Glomerular visceral epithelial cell (primary cell): ENCODE data around the gene BCAS3.
"Not testable (repeated sequence)": the region's sequence is repeated elsewhere in the genome, so short reads cannot be mapped to it uniquely, and the experiment has no call there.

Source experiments
- DNase-seq: peaks from one replicate; pipeline ENCODE4 v3.0.0-alpha.2; 2016; ENCODE audit errors: extremely low spot score

The BCAS3 gene

GRCh38 chr17:60744355-60744966, 66.8 kb downstream of the BCAS3 start:
- DNase-seq, result no peak

GRCh38 chr17:60745544-60745943, 67.9 kb downstream of the BCAS3 start:
- no peak for DNase-seq

GRCh38 chr17:60747069-60747808, 69.6 kb downstream of the BCAS3 start:
- DNase-seq, result no peak

GRCh38 chr17:60748204-60748603, 70.6 kb downstream of the BCAS3 start:
- no peak for DNase-seq

GRCh38 chr17:60749050-60749449, 71.4 kb downstream of the BCAS3 start:
- DNase-seq, result no peak

GRCh38 chr17:60749708-60750107, 72.1 kb downstream of the BCAS3 start:
- DNase-seq, result no peak

GRCh38 chr17:60750640-60751039, 73.0 kb downstream of the BCAS3 start:
- DNase-seq, result no peak

- DNase-seq, result no peak
These were observed 74.2 kb downstream of the BCAS3 start for GRCh38 chr17:60751884-60752283.

- DNase-seq, result no peak
These were observed 75.4 kb downstream of the BCAS3 start for GRCh38 chr17:60752873-60753577.

- no peak for DNase-seq
These were observed 76.5 kb downstream of the BCAS3 start for GRCh38 chr17:60754057-60754604.

GRCh38 chr17:60756798-60757197, 79.1 kb downstream of the BCAS3 start:
- not testable (repeated sequence) for DNase-seq

GRCh38 chr17:60757437-60757836, 79.8 kb downstream of the BCAS3 start:
- no peak for DNase-seq

GRCh38 chr17:60759756-60760155, 82.1 kb downstream of the BCAS3 start:
- no peak for DNase-seq

GRCh38 chr17:60761301-60761700, 83.7 kb downstream of the BCAS3 start:
- DNase-seq, result not testable (repeated sequence)

- no peak for DNase-seq
These were observed 89.1 kb downstream of the BCAS3 start for GRCh38 chr17:60766778-60767190.

GRCh38 chr17:60767744-60768308, 90.2 kb downstream of the BCAS3 start:
- no peak for DNase-seq

- DNase-seq, result no peak
These were observed 91.7 kb downstream of the BCAS3 start for GRCh38 chr17:60769327-60769726.

GRCh38 chr17:60770946-60771422, 93.3 kb downstream of the BCAS3 start:
- no peak for DNase-seq

GRCh38 chr17:60771621-60772020, 94.0 kb downstream of the BCAS3 start:
- not testable (repeated sequence) for DNase-seq

- no peak for DNase-seq
These were observed 95.9 kb downstream of the BCAS3 start for GRCh38 chr17:60773552-60773951.

- no peak for DNase-seq
These were observed 104.3 kb downstream of the BCAS3 start for GRCh38 chr17:60781880-60782412.

GRCh38 chr17:60782742-60783141, 105.1 kb downstream of the BCAS3 start:
- DNase-seq, result no peak
